Heart right ventricle (tissue), 16 donors: Measurements from ENCODE around the gene SERP2. TPM values are rescaled to one million over a fixed set of nuclear protein-coding genes. Genes with fewer than 3 reads are reported as not detected.

Experiments
- ATAC-seq, 8 donors: fragments of 200-7000 bp; cut with Tn5 transposase; one replicate each; pipeline ENCODE4 v1.9.1; 2020; ENCODE audit warnings: mild to moderate bottlenecking in 8 of 8, moderate library complexity in 8 of 8, moderate number of reproducible peaks in 1 of 8
- DNase-seq, 2 donors: peaks; one replicate each; pipeline ENCODE4 v3.0.0-alpha.2; 2020
- H3K27ac ChIP-seq, 10 donors: fragments of 200-600 bp; sonication (generic) in 2 of 10; one replicate each; pipeline versions ENCODE4 v1.5.0 to v1.8.0; 2020 to 2022; ENCODE audit warnings: mild to moderate bottlenecking in 3 of 10
- H3K27me3 ChIP-seq, 7 donors: fragments of 200-600 bp; one replicate each; pipeline ENCODE4 v1.8.0; 2021 to 2022; ENCODE audit warnings: mild to moderate bottlenecking in 2 of 7
- H3K36me3 ChIP-seq, 9 donors: fragments of 200-600 bp; sonication (generic) in 1 of 9; one replicate each; pipeline versions ENCODE4 v1.5.0 to v1.8.0; 2020 to 2022; ENCODE audit warnings: mild to moderate bottlenecking in 2 of 9
- H3K4me1 ChIP-seq, 9 donors: fragments of 200-600 bp; sonication (generic) in 1 of 9; one replicate each; pipeline versions ENCODE4 v1.5.0 to v1.8.0; 2020 to 2022; ENCODE audit warnings: mild to moderate bottlenecking in 4 of 9
- H3K4me3 ChIP-seq, 10 donors: fragments of 200-600 bp; sonication (generic) in 2 of 10; one replicate each; pipeline versions ENCODE4 v1.5.0 to v1.8.0; 2020 to 2022; ENCODE audit warnings: mild to moderate bottlenecking in 7 of 10, moderate library complexity in 2 of 10
- H3K9me3 ChIP-seq, 11 donors: fragments of 200-600 bp in 10 of 11; sonication (generic) in 2 of 11; one replicate each; pipeline versions ENCODE4 v1.5.0 to v1.8.0; 2013 to 2022; ENCODE audit warnings: mild to moderate bottlenecking in 2 of 11, control low read depth in 1 of 11, moderate library complexity in 1 of 11
- CTCF ChIP-seq, 9 donors: fragments of 200-600 bp; sonication (generic) in 2 of 9; IDR thresholded peaks; one replicate each; pipeline versions ENCODE4 v1.5.0 to v1.8.0; 2021 to 2022; ENCODE audit warnings: antibody characterized with exemption in 9 of 9, mild to moderate bottlenecking in 5 of 9, moderate library complexity in 1 of 9
- WGBS, 2 donors: extraction: QIAGEN DNeasy Blood & Tissue Kit; methylation state at CpG; one replicate each; pipeline ENCODE4 v1.1.7; 2013; ENCODE audit warnings: inconsistent platforms in 1 of 2; 5-methylcytosine and 5-hydroxymethylcytosine counted together
- intact Hi-C, 10 donors: fragments of 100-400 bp; cut with DNase I; formaldehyde crosslinking; loops; one replicate each; pipeline versions ENCODE4 v1.11.1 to v1.14.2; 2022
- polyA plus RNA-seq, 2 donors: library from polyadenylated mRNA; stranded (reverse); fragments of 200-250 nt; gene quantifications; one replicate each; pipeline ENCODE4 v1.2.3, GENCODE V29; 2013
- total RNA-seq, 10 donors: library from RNA; stranded (reverse); fragmentation: NEBNext Ultra II Directional in 3 of 10; extraction: Animal tissue kit (Norgen Biotek cat#: 25700) in 3 of 10; gene quantifications; one replicate each; pipeline versions ENCODE4 v1.2.1 to v1.2.4, GENCODE V29; 2021 to 2023
- donor health status: Arrhythmogenic right ventricular cardiomyopathy.
- donor health status: ischemic (EF 13 %, LVEDD 7.1; RV severe dilation, severe dysfunction).
- donor health status: healthy with polysubstance abuse.
- donor health status: DM: no; HTN: yes; CAD: no.
- donor health status: DM: no; HTN: no; CAD: no.
- donor health status: ischemic (EF 25% LVEDD 6.9; RV normal size, moderate dysfunction).
- donor health status: ischemic (EF 25% LVEDD 5.7; RV mildly dilated, moderate dysfunction).
- donor health status: healthy.
- donor health status: DM: yes; HTN: yes; CAD: no.
- donor health status: Ischemic cardiomyopathy.
- donor health status: ischemic (EF 35%, LVEDD 5.7; RV mildly dilated, moderate dysfunction).
- donor health status: nonischemic (EF 11% LVEDD 7.7; RV severe dilation, severe dysfunction).
- donor health status: DM: yes; HTN: yes; CAD: no.
- donor health status: PGD.
- donor health status: ischemic (EF 29% LVEDD 5.4; RV normal size, mild dysfunction).
- donor health status: nonischemic (EF 23%, LVEDD 6.1; RV moderate dilation, normal function).

Gene SERP2
- total and polyA plus RNA-seq, 12 donors: 10.0 to 20.4 (median 11.8) TPM

- intact Hi-C loops: loop anchor here in 2 of 10 donors (5.0 to 10.0 kb wide), 2 partner anchors 57 to 120 kb away; no protein-coding TSS in a partner anchor
- WGBS, 2 donors: 69 to 71% methylated on average over 6 of the region's 6 CpGs
- no peak for DNase-seq
- Histone ChIP-seq H3K27ac (peak overlapping the region in 4 of 10 donors; percentile 16 to 58 (median 34)), H3K36me3 (no peaks in the 10 kb centered on the region), H3K4me1 (peaks cover 0 to 29% (median 8%) of the 10 kb centered on the region in 9 donors), H3K27me3 (no peaks in the 10 kb centered on the region), H3K9me3 (no peaks in the 10 kb centered on the region), H3K4me3 (no peak overlapping the region)
- no peak for TF ChIP-seq CTCF (IDR thresholded peaks at IDR 0.05)
- peak in 5 of 8 donors; percentile 34 to 52 (median 41) for ATAC-seq
Observed at GRCh38 chr13:44364345-44365000, 9.2 kb upstream of the SERP2 start.

GRCh38 chr13:44365008-44365407, 8.6 kb upstream of the SERP2 start:
- TF ChIP-seq CTCF (IDR thresholded peaks at IDR 0.05): no peak
- peaks cover 0 to 29% (median 8%) of the 10 kb centered on the region in 9 donors for H3K4me1 ChIP-seq
- no peaks in the 10 kb centered on the region for H3K27me3 ChIP-seq
- ATAC-seq (no peak), DNase-seq (no peak)
- no peaks in the 10 kb centered on the region for H3K36me3 ChIP-seq
- 92 to 97% methylated on average over 3 of the region's 3 CpGs for WGBS, 2 donors
- H3K4me3 ChIP-seq: no peak overlapping the region
- H3K27ac ChIP-seq: no peak overlapping the region
- no peaks in the 10 kb centered on the region for H3K9me3 ChIP-seq
- intact Hi-C loops: loop anchor here in 1 of 10 donors (10.0 kb wide), 1 partner anchor 120 kb away; no protein-coding TSS in a partner anchor

GRCh38 chr13:44365899-44366298, 7.7 kb upstream of the SERP2 start:
- no peak for DNase-seq
- no peaks in the 10 kb centered on the region for H3K9me3 ChIP-seq
- 80 to 82% methylated on average over 3 of the region's 3 CpGs for WGBS, 2 donors
- no peak for ATAC-seq
- no peaks in the 10 kb centered on the region for H3K36me3 ChIP-seq
- intact Hi-C loops: loop anchor here in 1 of 10 donors (10.0 kb wide), 1 partner anchor 121 kb away; no protein-coding TSS in a partner anchor
- H3K4me3 ChIP-seq: no peak overlapping the region
- no peak for TF ChIP-seq CTCF (IDR thresholded peaks at IDR 0.05)
- no peaks in the 10 kb centered on the region for H3K27me3 ChIP-seq
- H3K4me1 ChIP-seq: peaks cover 0 to 25% (median 8%) of the 10 kb centered on the region in 9 donors
- H3K27ac ChIP-seq: no peak overlapping the region

- intact Hi-C loops: loop anchor here in 1 of 10 donors (10.0 kb wide), 1 partner anchor 123 kb away; no protein-coding TSS in a partner anchor
- no peaks in the 10 kb centered on the region for H3K9me3 ChIP-seq
- peaks cover 0 to 4% (median 0%) of the 10 kb centered on the region in 7 donors for H3K27me3 ChIP-seq
- no peaks in the 10 kb centered on the region for H3K36me3 ChIP-seq
- no peak for DNase-seq
- no peak for TF ChIP-seq CTCF (IDR thresholded peaks at IDR 0.05)
- 19 to 21% methylated on average over 6 of the region's 6 CpGs for WGBS, 2 donors
- H3K4me1 ChIP-seq: peaks cover 0 to 28% (median 9%) of the 10 kb centered on the region in 9 donors
- no peak for ATAC-seq
- H3K27ac ChIP-seq: no peak overlapping the region
- H3K4me3 ChIP-seq: no peak overlapping the region
Observed at GRCh38 chr13:44368062-44368591, 5.5 kb upstream of the SERP2 start.
